Hematopoietic multipotent progenitor cell (in vitro differentiated cells): Measurements from ENCODE around the gene LEFTY2. TPM values are rescaled to one million over a fixed set of nuclear protein-coding genes. Genes with fewer than 3 reads are reported as not detected.
"Not testable (repeated sequence)": the region's sequence is repeated elsewhere in the genome, so short reads cannot be mapped to it uniquely, and the experiment has no call there.

Experiments used
- DNase-seq, 3 donors: peaks; one replicate each; pipeline ENCODE4 v3.0.0-alpha.2; 2011 to 2015; ENCODE audit warnings: low read depth in 2 of 3, low spot score in 2 of 3
- total RNA-seq: library from RNA; depleted of rRNA; stranded (reverse); fragments of >200 nt; gene quantifications from one replicate; pipeline ENCODE4 v1.2.3, GENCODE V29; 2012

LEFTY2 gene
- total RNA-seq, 1 donor: 0.27 TPM

GRCh38 chr1:225908013-225908640, 32.9 kb downstream of the LEFTY2 start:
- DNase-seq: no peak

GRCh38 chr1:225907341-225907740, 33.7 kb downstream of the LEFTY2 start:
- no peak for DNase-seq

GRCh38 chr1:225906467-225906866, 34.6 kb downstream of the LEFTY2 start:
- no peak for DNase-seq

- no peak for DNase-seq
Observed at GRCh38 chr1:225903623-225904022, 37.4 kb downstream of the LEFTY2 start.

GRCh38 chr1:225899044-225899925, 41.7 kb downstream of the LEFTY2 start:
- no peak for DNase-seq

GRCh38 chr1:225897595-225898514, 43.2 kb downstream of the LEFTY2 start:
- no peak for DNase-seq

GRCh38 chr1:225896937-225897549, 44.0 kb downstream of the LEFTY2 start:
- DNase-seq: peak; percentile 57 to 67 (median 59)

- DNase-seq: no peak
Observed at GRCh38 chr1:225896494-225896893, 44.5 kb downstream of the LEFTY2 start.

- no peak for DNase-seq
Observed at GRCh38 chr1:225892307-225892706, 48.7 kb downstream of the LEFTY2 start.

- DNase-seq: no peak
Observed at GRCh38 chr1:225891229-225891972, 49.6 kb downstream of the LEFTY2 start.

- DNase-seq: no peak
Observed at GRCh38 chr1:225890346-225891228, 50.4 kb downstream of the LEFTY2 start.

GRCh38 chr1:225889743-225890142, 51.3 kb downstream of the LEFTY2 start:
- DNase-seq: no peak

GRCh38 chr1:225888898-225889601, 52.0 kb downstream of the LEFTY2 start, which contains the start of gene LEFTY1:
Gene LEFTY1 (minus strand): TSS chr1:225889146. CDS start chr1:225889066, 80 bp downstream.
- DNase-seq: no peak

GRCh38 chr1:225888289-225888897, 52.6 kb downstream of the LEFTY2 start:
- no peak for DNase-seq

GRCh38 chr1:225887554-225888288, 53.3 kb downstream of the LEFTY2 start:
- DNase-seq: not testable (repeated sequence)

GRCh38 chr1:225887030-225887314, 54.0 kb downstream of the LEFTY2 start:
- DNase-seq: no peak
